Erythroblast (primary cell): ENCODE measurements around the gene MICAL2.

Source experiments
- DNase-seq, 2 experiments: peaks; one replicate each; lab custom pipeline; 2025; lab: John Stamatoyannopoulos, UW
- GATA1 ChIP-seq: IDR thresholded peaks from 2 replicates; pipeline ENCODE4 v1.6.1; 2011; ENCODE audit warnings: low read depth, mild to moderate bottlenecking, control low read depth, low read length, moderate library complexity
- POLR2A ChIP-seq: IDR thresholded peaks from 2 replicates; pipeline ENCODE4 v1.6.1; 2011; ENCODE audit warnings: mild to moderate bottlenecking, low read length

Gene MICAL2

GRCh38 chr11:12098601-12099000, 11.8 kb upstream of the MICAL2 start:
- TF ChIP-seq GATA1 (no peak), POLR2A (no peak)
- no peak for DNase-seq

GRCh38 chr11:12099132-12099873, 11.1 kb upstream of the MICAL2 start:
- no peak for DNase-seq
- no peak for TF ChIP-seq POLR2A
- TF ChIP-seq GATA1, result no peak

DNA sequence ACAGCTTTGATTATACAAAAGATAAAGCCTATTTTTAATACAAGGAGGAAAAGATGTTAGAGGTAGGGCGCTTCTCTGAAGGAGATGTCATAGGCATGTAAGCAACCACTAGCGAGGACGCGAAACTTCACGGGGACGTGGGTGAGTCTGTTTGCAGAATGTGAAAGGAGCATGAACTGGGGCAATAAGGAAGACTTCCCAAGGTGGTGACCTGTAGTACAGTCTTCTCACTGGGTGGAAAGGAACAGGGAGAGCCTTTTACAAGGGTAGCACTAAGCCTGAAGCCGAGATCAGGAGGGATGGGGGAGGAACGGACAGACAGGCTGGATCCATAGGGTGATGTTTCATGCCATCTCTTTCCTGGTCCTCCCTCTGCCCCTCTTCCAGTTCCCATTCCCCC, 10.0 kb upstream of the MICAL2 start:
- DNase-seq, result no peak
- TF ChIP-seq GATA1 (no peak), POLR2A (no peak)

- no peak for DNase-seq
- no peak for TF ChIP-seq GATA1
- no peak for TF ChIP-seq POLR2A
Observed at GRCh38 chr11:12100841-12101242, 9.5 kb upstream of the MICAL2 start.

GRCh38 chr11:12101318-12101717, 9.1 kb upstream of the MICAL2 start:
- no peak for TF ChIP-seq POLR2A
- no peak for TF ChIP-seq GATA1
- DNase-seq, result no peak

- DNase-seq, result no peak
- TF ChIP-seq GATA1, result no peak
- no peak for TF ChIP-seq POLR2A
Observed at GRCh38 chr11:12102588-12103410, 7.6 kb upstream of the MICAL2 start.

- no peak for DNase-seq
- TF ChIP-seq POLR2A (no peak), GATA1 (no peak)
Observed at GRCh38 chr11:12103411-12104225, 6.8 kb upstream of the MICAL2 start.

DNA sequence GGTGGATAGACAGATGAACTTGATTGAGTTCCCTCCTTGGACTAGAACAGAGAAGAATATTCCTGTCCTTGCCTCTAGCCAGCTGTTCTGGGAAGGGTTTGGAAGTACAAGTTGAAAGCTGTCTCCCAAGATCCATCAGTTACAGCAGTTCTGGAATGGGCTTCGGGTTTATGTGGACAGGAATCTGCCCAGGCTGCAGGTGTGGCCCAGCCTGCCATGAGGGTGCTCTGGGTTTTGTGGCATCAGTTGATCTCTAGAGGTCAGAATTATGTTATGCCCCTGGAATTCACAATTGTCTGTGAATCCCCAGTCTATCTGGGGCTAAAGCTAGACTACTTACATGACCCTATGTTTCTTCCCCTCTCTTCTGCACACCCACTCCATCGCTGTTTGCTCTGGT, 4.9 kb upstream of the MICAL2 start:
- no peak for TF ChIP-seq POLR2A
- no peak for TF ChIP-seq GATA1

GRCh38 chr11:12106101-12106500, 4.3 kb upstream of the MICAL2 start:
- TF ChIP-seq POLR2A (no peak), GATA1 (no peak)
- DNase-seq, result no peak

More for the DNA sequence above, 4.9 kb upstream of the MICAL2 start:
- DNase-seq, result no peak

GRCh38 chr11:12106501-12106900, 3.9 kb upstream of the MICAL2 start:
- no peak for DNase-seq
- TF ChIP-seq POLR2A (no peak), GATA1 (no peak)

GRCh38 chr11:12108875-12109453, 1.4 kb upstream of the MICAL2 start:
- no peak for TF ChIP-seq GATA1
- peak in 1 of 2 experiments; percentile 41 for DNase-seq

- TF ChIP-seq POLR2A (no peak), GATA1 (no peak)
Observed at GRCh38 chr11:12109591-12110196, 696 bp upstream of the MICAL2 start.

GRCh38 chr11:12110714-12111548, 541 bp downstream of the MICAL2 start:
- peak; percentile 64 to 76 for DNase-seq

More at GRCh38 chr11:12109591-12110196, 696 bp upstream of the MICAL2 start:
- peak; percentile 55 to 63 for DNase-seq

More at GRCh38 chr11:12110714-12111548, 541 bp downstream of the MICAL2 start:
- TF ChIP-seq POLR2A (no peak), GATA1 (no peak)
